Measurements from ENCODE around the gene CDK16. TPM values are rescaled to one million over a fixed set of nuclear protein-coding genes. Genes with fewer than 3 reads are reported as not detected.

The CDK16 gene
- total RNA-seq, 3 donors from 2014 or later, result 81.9 to 111 (median 109) TPM

DNA sequence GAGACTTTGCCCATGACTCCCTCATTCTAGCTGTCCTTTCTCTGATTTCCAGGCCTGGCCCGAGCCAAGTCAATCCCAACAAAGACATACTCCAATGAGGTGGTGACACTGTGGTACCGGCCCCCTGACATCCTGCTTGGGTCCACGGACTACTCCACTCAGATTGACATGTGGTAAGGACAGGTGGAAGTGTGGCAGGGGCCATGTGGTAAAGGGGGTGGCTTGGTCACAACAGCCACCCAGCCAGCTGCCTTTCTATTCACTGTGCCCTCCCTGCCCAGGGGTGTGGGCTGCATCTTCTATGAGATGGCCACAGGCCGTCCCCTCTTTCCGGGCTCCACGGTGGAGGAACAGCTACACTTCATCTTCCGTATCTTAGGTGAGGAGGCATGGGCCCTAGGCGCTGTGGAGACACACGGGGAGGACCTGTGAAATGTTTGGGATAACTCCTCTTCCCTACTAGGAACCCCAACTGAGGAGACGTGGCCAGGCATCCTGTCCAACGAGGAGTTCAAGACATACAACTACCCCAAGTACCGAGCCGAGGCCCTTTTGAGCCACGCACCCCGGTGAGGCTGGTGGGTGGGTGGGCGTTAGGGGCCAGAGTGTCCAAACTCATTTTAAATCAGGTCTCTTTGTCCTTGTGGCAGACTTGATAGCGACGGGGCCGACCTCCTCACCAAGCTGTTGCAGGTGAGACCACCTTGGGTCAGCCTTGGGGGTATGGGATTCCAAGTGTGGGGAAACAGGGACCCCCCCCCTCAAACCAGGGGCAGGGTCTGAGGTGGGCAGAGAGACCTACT is 8.3 kb downstream of the CDK16 start:
- TF ChIP-seq, protein P1, sequence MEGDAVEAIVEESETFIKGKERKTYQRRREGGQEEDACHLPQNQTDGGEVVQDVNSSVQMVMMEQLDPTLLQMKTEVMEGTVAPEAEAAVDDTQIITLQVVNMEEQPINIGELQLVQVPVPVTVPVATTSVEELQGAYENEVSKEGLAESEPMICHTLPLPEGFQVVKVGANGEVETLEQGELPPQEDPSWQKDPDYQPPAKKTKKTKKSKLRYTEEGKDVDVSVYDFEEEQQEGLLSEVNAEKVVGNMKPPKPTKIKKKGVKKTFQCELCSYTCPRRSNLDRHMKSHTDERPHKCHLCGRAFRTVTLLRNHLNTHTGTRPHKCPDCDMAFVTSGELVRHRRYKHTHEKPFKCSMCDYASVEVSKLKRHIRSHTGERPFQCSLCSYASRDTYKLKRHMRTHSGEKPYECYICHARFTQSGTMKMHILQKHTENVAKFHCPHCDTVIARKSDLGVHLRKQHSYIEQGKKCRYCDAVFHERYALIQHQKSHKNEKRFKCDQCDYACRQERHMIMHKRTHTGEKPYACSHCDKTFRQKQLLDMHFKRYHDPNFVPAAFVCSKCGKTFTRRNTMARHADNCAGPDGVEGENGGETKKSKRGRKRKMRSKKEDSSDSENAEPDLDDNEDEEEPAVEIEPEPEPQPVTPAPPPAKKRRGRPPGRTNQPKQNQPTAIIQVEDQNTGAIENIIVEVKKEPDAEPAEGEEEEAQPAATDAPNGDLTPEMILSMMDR (IDR thresholded peaks at IDR 0.05), result no peak
- no peak overlapping the region for H3K4me3 ChIP-seq
- no peaks in the 10 kb centered on the region for H3K9me3 ChIP-seq
- intact Hi-C loops (cut with DNase I, micrococcal nuclease), result no loop called here
- ATAC-seq (no peak), DNase-seq (no peak)
- H3K36me3 ChIP-seq (ENCODE audit: low read depth), result peaks cover 4% of the 10 kb centered on the region
- H3K4me1 ChIP-seq (ENCODE audit: low read depth), result no peaks in the 10 kb centered on the region

DNA sequence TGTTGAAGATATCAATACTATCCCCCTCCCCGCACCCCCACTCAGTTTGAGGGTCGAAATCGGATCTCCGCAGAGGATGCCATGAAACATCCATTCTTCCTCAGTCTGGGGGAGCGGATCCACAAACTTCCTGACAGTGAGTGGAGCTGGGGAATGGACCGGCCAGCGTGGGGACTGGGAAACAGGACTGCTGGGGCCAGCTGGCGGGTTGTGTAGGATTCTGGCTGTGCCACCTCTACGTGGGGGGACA is 8.8 kb downstream of the CDK16 start:
- ATAC-seq (no peak), DNase-seq (no peak)
- intact Hi-C loops (cut with DNase I, micrococcal nuclease), result no loop called here
- peaks cover 4% of the 10 kb centered on the region for H3K36me3 ChIP-seq (ENCODE audit: low read depth)
- no peak overlapping the region for H3K4me3 ChIP-seq
- H3K9me3 ChIP-seq, result no peaks in the 10 kb centered on the region
- TF ChIP-seq, protein P1 (IDR thresholded peaks at IDR 0.05), result no peak
- no peaks in the 10 kb centered on the region for H3K4me1 ChIP-seq (ENCODE audit: low read depth)

DNA sequence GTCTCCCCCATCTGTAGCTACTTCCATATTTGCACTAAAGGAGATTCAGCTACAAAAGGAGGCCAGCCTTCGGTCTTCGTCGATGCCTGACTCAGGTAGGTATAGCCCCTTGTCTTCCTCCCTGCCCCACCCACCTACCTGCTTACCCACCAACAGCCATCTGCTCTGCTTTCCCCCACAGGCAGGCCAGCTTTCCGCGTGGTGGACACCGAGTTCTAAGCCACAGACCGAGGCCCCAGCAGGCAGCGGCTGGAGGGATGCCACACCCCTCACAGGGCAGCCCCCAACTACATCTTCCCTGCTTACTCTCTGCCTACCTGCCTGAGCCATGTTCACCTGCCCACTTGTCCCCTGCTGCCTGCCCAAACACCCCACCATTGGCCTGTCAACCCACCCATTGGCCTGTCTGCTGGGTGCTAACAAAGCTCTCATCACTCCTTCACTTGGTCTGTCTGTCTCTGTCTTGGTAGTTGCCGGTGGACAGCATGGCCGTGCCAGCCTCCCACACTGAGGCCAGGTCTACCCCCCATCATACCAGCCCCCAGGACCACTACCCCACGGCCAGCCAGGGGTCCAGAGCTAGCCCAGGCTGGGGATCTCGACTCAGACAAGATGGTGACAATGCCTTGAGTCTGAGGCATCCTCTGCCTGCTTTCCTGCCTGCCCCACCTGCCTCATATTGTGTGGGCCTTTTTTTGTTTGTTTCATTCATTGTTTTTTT is 10.2 kb downstream of the CDK16 start:
- no peak for DNase-seq
- TF ChIP-seq, protein P1 (IDR thresholded peaks at IDR 0.05), result no peak
- no peak for ATAC-seq
- Histone ChIP-seq H3K4me3 (no peak overlapping the region), H3K36me3 (ENCODE audit: low read depth) (no peaks in the 10 kb centered on the region), H3K4me1 (ENCODE audit: low read depth) (no peaks in the 10 kb centered on the region), H3K9me3 (no peaks in the 10 kb centered on the region)
- intact Hi-C loops (cut with DNase I, micrococcal nuclease), result no loop called here

DNA sequence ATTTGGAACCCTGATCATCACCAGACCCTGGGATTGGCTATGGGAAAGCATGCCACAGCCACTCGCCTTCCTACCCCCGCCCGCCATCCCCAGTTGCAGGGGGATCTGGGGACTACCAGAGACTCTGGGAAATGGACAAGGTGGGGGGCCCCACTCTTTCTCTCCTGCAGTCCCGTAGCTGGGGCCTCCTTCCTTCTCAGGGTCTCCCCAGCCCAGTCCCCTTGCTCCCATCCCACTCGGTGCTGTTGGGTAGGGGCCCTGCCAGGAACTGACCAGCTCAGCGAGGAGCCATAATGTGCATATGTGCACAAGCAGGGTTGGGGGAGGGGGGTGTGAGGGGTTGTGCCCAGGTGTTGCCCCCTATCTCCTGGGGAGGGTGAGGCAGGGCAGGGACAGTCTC is 10.9 kb downstream of the CDK16 start:
- DNase-seq (no peak), ATAC-seq (no peak)
- no peaks in the 10 kb centered on the region for H3K36me3 ChIP-seq (ENCODE audit: low read depth)

DNA sequence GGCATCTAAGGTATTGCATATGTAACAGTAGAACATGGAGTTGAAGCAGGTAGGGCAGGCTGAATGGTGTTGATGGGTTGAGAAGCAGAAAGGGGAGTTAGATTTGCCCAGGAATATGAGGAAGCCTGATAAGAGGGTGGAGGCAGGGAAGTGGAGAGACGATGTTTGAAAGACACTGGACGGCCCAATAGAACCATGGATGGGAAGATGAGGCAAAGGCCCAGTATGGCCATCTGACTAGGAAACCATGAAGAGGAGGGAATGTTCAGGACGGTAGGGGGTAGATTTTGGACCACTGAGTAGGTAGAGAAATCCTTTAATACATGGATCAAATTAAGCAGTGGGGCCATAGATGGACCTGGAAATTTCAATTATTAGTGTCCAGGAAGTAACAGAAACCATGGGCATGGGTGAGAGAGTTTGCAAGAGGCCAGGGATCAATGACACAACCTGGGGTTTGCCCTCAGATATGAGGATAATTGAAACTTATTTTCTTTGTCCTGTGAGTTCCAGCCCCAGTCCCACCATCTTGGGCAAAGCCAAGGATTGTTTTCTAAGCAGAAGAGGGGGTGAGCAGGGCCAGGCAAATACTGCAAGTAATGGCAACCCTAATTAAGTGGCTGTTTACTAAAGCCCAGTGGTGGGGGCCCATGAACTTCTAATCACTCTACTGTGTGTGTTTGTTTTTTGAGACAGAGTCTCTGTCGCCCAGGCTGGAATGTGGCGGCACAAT is 11.8 kb downstream of the CDK16 start:
- Histone ChIP-seq H3K4me3 (no peak overlapping the region), H3K4me1 (ENCODE audit: low read depth) (no peaks in the 10 kb centered on the region), H3K36me3 (ENCODE audit: low read depth) (no peaks in the 10 kb centered on the region), H3K9me3 (no peaks in the 10 kb centered on the region)
- DNase-seq (no peak), ATAC-seq (no peak)
- intact Hi-C loops (cut with DNase I, micrococcal nuclease), result no loop called here
- TF ChIP-seq, protein P1 (IDR thresholded peaks at IDR 0.05), result no peak

More for the DNA sequence above, 10.9 kb downstream of the CDK16 start:
- Histone ChIP-seq H3K9me3 (no peaks in the 10 kb centered on the region), H3K4me3 (no peak overlapping the region), H3K4me1 (ENCODE audit: low read depth) (no peaks in the 10 kb centered on the region)
- intact Hi-C loops (cut with DNase I, micrococcal nuclease), result no loop called here
- TF ChIP-seq, protein P1 (IDR thresholded peaks at IDR 0.05), result no peak
